HL-60/S4 (cell line): ENCODE results near the gene PDCD2L.
"Not testable (repeated sequence)": the region's sequence is repeated elsewhere in the genome, so short reads cannot be mapped to it uniquely, and the experiment has no call there.

Source experiments
- in situ Hi-C: fragments of 300-500 bp; cut with MboI; formaldehyde crosslinking; loops from 2 replicates; pipeline ENCODE4 v1.14.3; 2022; ENCODE audit warnings: low sequenced_read_pairs

Gene PDCD2L

GRCh38 chr19:34373601-34374288 lies 30.5 kb upstream of the PDCD2L start:
- in situ Hi-C loops = no loop called here

- in situ Hi-C loops = no loop called here
Measured at GRCh38 chr19:34375598-34375997, 28.6 kb upstream of the PDCD2L start.

GRCh38 chr19:34380639-34381241 lies 23.5 kb upstream of the PDCD2L start:
- in situ Hi-C loops = no loop called here

- in situ Hi-C loops = no loop called here
Measured at GRCh38 chr19:34381399-34382251, 22.6 kb upstream of the PDCD2L start.

- in situ Hi-C loops = no loop called here
Measured at GRCh38 chr19:34382471-34382870, 21.7 kb upstream of the PDCD2L start.

- in situ Hi-C loops = no loop called here
Measured at GRCh38 chr19:34383599-34383998, 20.6 kb upstream of the PDCD2L start.

GRCh38 chr19:34386645-34387445 lies 17.4 kb upstream of the PDCD2L start:
- in situ Hi-C loops = no loop called here

GRCh38 chr19:34387446-34387810 lies 16.8 kb upstream of the PDCD2L start:
- in situ Hi-C loops = no loop called here

- in situ Hi-C loops = not testable (repeated sequence)
Measured at GRCh38 chr19:34388745-34389144, 15.5 kb upstream of the PDCD2L start.

- in situ Hi-C loops = no loop called here
Measured at GRCh38 chr19:34391813-34392212, 12.4 kb upstream of the PDCD2L start.

- in situ Hi-C loops = no loop called here
Measured at GRCh38 chr19:34393031-34393430, 11.2 kb upstream of the PDCD2L start.

GRCh38 chr19:34393629-34394028 lies 10.6 kb upstream of the PDCD2L start:
- in situ Hi-C loops = no loop called here

- in situ Hi-C loops = no loop called here
Measured at GRCh38 chr19:34397853-34398252, 6.3 kb upstream of the PDCD2L start.

GRCh38 chr19:34399886-34400285 lies 4.3 kb upstream of the PDCD2L start:
- in situ Hi-C loops = no loop called here

- in situ Hi-C loops = not testable (repeated sequence)
Measured at GRCh38 chr19:34400844-34401243, 3.4 kb upstream of the PDCD2L start.

- in situ Hi-C loops = no loop called here
Measured at GRCh38 chr19:34402074-34402600, 2.1 kb upstream of the PDCD2L start.

GRCh38 chr19:34403784-34404108 lies 453 bp upstream of the PDCD2L start:
- in situ Hi-C loops = no loop called here

- in situ Hi-C loops = no loop called here
Measured at GRCh38 chr19:34405892-34406660, 1.9 kb downstream of the PDCD2L start.

- in situ Hi-C loops = no loop called here
Measured at GRCh38 chr19:34408411-34408810, 4.2 kb downstream of the PDCD2L start.
